Measurements from ENCODE around the gene ARL4D. TPM values are rescaled to one million over a fixed set of nuclear protein-coding genes. Genes with fewer than 3 reads are reported as not detected.

ARL4D gene
- total RNA-seq, 1 donor from 2014 or later, result 10.4 TPM

DNA sequence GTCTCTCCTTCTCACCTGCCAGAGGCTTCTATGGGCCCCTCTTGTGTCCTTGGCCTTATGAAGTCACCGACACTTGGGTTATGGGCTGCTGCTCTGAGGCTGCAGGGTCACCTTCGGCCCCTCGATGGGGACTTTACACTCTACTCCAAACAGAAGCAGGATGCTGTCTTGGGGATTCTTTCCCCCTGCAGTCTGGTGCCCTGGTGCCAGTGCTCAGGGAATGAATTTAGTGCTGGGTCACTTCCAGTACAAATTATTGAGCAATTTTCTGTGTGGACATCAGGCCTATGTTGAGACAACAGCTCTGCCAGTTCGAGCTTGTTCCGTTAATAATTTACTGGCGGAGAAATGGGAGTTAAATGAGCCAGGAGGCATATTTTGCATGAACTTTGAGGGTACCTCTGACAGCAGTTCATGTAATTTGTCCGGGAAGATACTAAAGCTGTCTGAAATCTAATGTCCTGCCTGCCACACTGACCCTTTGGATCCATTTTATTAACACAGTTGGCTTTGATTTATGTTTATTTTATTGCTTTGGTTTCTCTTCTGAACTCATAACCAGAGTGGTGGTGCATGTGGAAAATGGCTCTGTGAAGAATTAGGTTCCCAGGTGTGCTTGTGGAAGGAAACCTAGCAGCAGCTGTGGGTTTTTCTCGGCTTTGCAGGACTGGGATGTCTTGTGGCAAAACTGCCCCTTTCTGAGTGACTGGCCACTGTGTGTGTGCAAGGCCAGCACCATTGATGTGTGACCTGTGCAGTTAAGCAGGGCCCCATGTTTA is 50.9 kb downstream of the ARL4D start:
- no peaks in the 10 kb centered on the region for H3K36me3 ChIP-seq (ENCODE audit: control insufficient read depth in 3 of 3, insufficient read depth in 3 of 3, low read length in 3 of 3)
- no peaks in the 10 kb centered on the region for H3K4me1 ChIP-seq (ENCODE audit: control insufficient read depth in 3 of 3, insufficient read depth in 3 of 3, low read length in 3 of 3)
- no peak overlapping the region for H3K9ac ChIP-seq (ENCODE audit: low read depth in 1 of 3, low read length in 3 of 3)
- no peaks in the 10 kb centered on the region for H3K9me3 ChIP-seq (ENCODE audit: control insufficient read depth in 3 of 3, low read length in 3 of 3)
- no peak overlapping the region for H3K4me3 ChIP-seq (ENCODE audit: low read length in 3 of 3)
- no peak overlapping the region for H3K27ac ChIP-seq (ENCODE audit: low read depth, low read length)
- H3K27me3 ChIP-seq (ENCODE audit: control insufficient read depth in 3 of 3, insufficient read depth in 3 of 3, low read length in 3 of 3), result peaks cover 0 to 5% (median 0%) of the 10 kb centered on the region in 3 donors

Small RNA genes within 50 kb of the gene (small RNA-seq; reads per million reads assigned to genes)
- gene RNU6-1137P (not detected), gene RNU6-406P (not detected), gene RNU6-470P (not detected)

Other genes with a start within 250 kb of the ARL4D start
- gene NBR1, start 227.8 kb upstream of the ARL4D start, total RNA-seq, result 56.9 TPM
- gene TMEM106A, start 187.1 kb upstream of the ARL4D start, total RNA-seq, result 5.2 TPM
- not detected for gene CCDC200, start 170.4 kb upstream of the ARL4D start, total RNA-seq
- not detected for gene RNU2-1, start 165.0 kb upstream of the ARL4D start, total RNA-seq
- gene DHX8, start 85.0 kb downstream of the ARL4D start, total RNA-seq, result 23.0 TPM
- gene ETV4, start 147.3 kb downstream of the ARL4D start, total RNA-seq, result 1.6 TPM

All from skeletal muscle tissue (tissue), 5 donors.